ENCODE data around the gene TMEM212.

Gene TMEM212

DNA sequence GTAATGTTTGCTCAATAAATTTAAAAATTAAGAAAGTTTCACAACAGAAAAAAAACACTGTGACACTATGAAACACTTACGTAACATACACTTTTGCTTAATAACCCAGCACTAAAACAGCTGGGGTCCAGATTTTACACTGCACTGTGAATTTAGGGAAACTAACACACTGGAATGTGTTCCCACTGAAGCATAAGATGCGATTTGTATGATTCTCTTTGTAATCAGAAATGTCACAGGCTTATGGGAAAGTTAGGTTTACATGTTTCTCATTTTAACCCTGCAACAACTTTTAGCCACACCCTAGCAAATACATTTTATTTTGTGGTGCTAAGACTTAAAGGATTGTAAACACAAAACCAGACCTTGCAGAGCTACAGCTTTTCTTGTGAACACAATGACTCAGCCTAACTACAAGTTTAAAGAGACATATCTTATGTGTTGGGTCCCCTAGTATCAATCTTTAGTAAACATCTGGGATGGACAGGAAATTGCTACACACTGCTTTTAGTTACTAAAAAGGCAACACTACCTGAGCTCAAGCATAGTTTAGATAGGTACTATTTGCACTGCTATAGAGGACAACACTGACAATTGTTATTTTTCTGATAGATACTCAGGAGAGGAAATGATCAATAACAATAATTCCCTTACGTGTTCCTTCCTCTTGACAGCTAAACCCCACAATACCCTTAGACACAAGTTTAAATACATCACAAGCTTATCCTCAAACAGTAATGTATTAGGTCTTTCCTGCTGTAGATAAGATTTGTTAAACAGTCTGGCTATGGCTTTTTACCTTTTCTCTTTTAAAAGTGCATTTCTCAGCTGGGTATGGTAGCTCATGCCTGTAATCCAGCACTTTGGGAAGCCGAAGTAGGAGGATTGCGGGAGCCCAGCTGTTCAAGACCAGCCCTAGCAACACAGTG lies 36.7 kb upstream of the TMEM212 start:
- WGBS, 2 experiments (ENCODE audit: insufficient coverage in 2 of 2) = 83 to 94% methylated on average over 1 to 3 of the region's 5 CpGs
- Histone ChIP-seq H3K36me3 (ENCODE audit: control insufficient read depth, insufficient read depth, low read length) (no peaks in the 10 kb centered on the region), H3K4me3 (ENCODE audit: extremely low read depth, insufficient read depth, low read length, poor library complexity, severe bottlenecking) (no peak overlapping the region)

DNA sequence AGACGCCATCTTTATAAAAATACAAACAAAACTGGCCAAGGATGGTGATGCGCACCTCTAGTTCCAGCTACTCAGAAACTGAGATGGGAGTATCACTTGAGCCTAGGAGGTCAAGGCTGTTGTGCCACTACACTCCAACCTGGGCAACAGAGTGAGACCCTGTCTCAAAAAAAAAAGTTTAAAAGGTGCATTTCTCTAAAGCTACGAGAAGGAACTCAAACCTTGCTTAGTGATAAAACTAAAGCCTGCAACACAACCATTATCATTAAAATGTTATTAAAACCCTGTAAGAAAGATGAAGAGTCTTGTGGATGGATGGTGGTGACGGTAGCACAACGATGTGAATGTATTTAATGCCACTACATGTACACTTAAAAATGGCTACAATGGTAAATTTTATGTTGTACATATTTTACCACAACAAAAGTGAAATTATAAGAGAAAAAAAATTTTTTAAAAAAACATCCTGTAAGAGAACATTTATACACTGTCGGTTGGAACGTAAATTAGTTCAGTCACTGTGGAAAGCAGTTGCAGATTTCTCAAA lies 35.9 kb upstream of the TMEM212 start:
- H3K4me1 ChIP-seq (ENCODE audit: control insufficient read depth, insufficient read depth, low read length, poor library complexity, severe bottlenecking) = peaks cover 39% of the 10 kb centered on the region
- H3K9me3 ChIP-seq (ENCODE audit: control insufficient read depth, low read length) = no peaks in the 10 kb centered on the region
- H3K27ac ChIP-seq (ENCODE audit: low read depth, low read length, severe bottlenecking) = peak overlapping the region; percentile 85
- WGBS, 2 experiments (ENCODE audit: insufficient coverage in 2 of 2) = 100% methylated on average over 1 of the region's 7 CpGs
- H3K36me3 ChIP-seq (ENCODE audit: control insufficient read depth, insufficient read depth, low read length) = no peaks in the 10 kb centered on the region
- H3K4me3 ChIP-seq (ENCODE audit: extremely low read depth, insufficient read depth, low read length, poor library complexity, severe bottlenecking) = no peak overlapping the region

More for the DNA sequence above, 36.7 kb upstream of the TMEM212 start:
- peaks cover 32% of the 10 kb centered on the region for H3K4me1 ChIP-seq (ENCODE audit: control insufficient read depth, insufficient read depth, low read length, poor library complexity, severe bottlenecking)
- no peaks in the 10 kb centered on the region for H3K9me3 ChIP-seq (ENCODE audit: control insufficient read depth, low read length)
- H3K27ac ChIP-seq (ENCODE audit: low read depth, low read length, severe bottlenecking) = peak overlapping the region; percentile 85

DNA sequence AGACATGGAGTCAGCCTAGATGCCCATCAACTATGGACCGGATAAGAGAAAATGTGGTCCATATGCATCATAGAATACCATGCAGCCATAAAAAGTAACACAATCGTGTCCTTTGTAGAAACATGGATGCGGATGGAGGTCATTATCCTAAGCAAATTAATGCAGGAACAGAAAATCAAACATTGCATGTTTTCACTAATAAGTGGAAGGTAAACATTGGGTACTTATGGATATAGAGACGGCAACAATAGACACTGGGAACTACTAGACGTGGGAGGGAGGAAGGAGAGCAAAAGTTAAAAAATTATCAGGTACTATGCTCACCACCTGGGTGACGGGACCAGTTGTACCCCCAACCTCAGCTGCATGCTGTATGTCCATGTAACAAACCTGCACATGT lies 35.3 kb upstream of the TMEM212 start:
- H3K9me3 ChIP-seq (ENCODE audit: control insufficient read depth, low read length) = no peaks in the 10 kb centered on the region
- no peak overlapping the region for H3K4me3 ChIP-seq (ENCODE audit: extremely low read depth, insufficient read depth, low read length, poor library complexity, severe bottlenecking)
- H3K36me3 ChIP-seq (ENCODE audit: control insufficient read depth, insufficient read depth, low read length) = no peaks in the 10 kb centered on the region
- H3K4me1 ChIP-seq (ENCODE audit: control insufficient read depth, insufficient read depth, low read length, poor library complexity, severe bottlenecking) = peaks cover 39% of the 10 kb centered on the region
- no peak overlapping the region for H3K27ac ChIP-seq (ENCODE audit: low read depth, low read length, severe bottlenecking)
- 97% methylated on average over 6 of the region's 6 CpGs; no CpG with 5 or more reads in 1 of the 2 experiments for WGBS, 2 experiments (ENCODE audit: insufficient coverage in 2 of 2)

- 5 to 12% methylated on average over 6 to 10 of the region's 11 CpGs for WGBS, 2 experiments (ENCODE audit: insufficient coverage in 2 of 2)
- H3K4me1 ChIP-seq (ENCODE audit: control insufficient read depth, insufficient read depth, low read length, poor library complexity, severe bottlenecking) = peaks cover 37% of the 10 kb centered on the region
- H3K27ac ChIP-seq (ENCODE audit: low read depth, low read length, severe bottlenecking) = peak overlapping the region; percentile 73
Observed at GRCh38 chr3:171809611-171809860, 33.6 kb upstream of the TMEM212 start.

DNA sequence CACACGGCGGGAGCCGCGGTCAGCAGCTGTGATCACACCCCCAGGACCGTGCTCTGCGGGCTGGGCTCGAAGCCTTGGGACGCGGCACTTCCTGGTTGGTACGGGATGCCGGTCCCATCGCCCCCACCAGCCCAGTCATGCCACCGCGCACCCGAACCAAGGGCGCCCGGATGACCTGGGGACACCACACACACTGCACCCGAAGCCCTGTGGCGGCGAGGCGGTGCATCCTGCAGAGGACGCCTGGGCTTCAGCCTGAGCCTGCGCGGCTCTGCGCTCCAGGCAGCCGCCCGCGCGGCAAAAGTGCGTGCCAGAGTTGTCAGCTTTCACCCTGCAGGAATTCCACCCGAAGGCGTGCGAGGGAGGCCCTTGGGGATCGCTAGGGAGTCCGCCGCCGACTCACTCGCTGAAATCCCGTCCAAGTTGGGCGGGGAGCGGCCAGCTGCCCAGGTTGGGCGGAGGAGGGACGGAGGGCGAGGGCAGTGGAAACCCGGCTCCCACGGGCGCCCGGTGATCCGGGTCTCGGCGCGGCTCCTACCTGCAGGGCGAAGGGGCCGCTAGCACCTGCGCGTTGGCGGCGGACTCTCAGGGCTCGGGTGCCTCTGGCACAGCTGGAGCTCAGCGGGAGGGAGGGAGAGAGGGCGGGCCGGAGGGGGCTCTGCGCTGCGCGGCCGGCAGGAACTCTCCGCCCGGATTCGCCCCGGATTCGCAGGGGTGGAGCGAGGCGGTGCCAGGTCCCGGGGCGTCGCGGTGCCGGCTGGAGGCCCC lies 33.1 kb upstream of the TMEM212 start, which contains the start of gene PLD1:
TSS of gene PLD1 (minus strand) at position 623 of the 768 bp plus-strand sequence. CDS start 72,432 bp downstream, outside the sequence.
- H3K9me3 ChIP-seq (ENCODE audit: control insufficient read depth, low read length) = no peaks in the 10 kb centered on the region
- peaks cover 35% of the 10 kb centered on the region for H3K4me1 ChIP-seq (ENCODE audit: control insufficient read depth, insufficient read depth, low read length, poor library complexity, severe bottlenecking)

More at GRCh38 chr3:171809611-171809860, 33.6 kb upstream of the TMEM212 start:
- H3K4me3 ChIP-seq (ENCODE audit: extremely low read depth, insufficient read depth, low read length, poor library complexity, severe bottlenecking) = peak overlapping the region; percentile 71
- no peaks in the 10 kb centered on the region for H3K36me3 ChIP-seq (ENCODE audit: control insufficient read depth, insufficient read depth, low read length)
- no peaks in the 10 kb centered on the region for H3K9me3 ChIP-seq (ENCODE audit: control insufficient read depth, low read length)

GRCh38 chr3:171810629-171811294 lies 32.4 kb upstream of the TMEM212 start:
- peak overlapping the region; percentile 71 for H3K4me3 ChIP-seq (ENCODE audit: extremely low read depth, insufficient read depth, low read length, poor library complexity, severe bottlenecking)
- peaks cover 33% of the 10 kb centered on the region for H3K4me1 ChIP-seq (ENCODE audit: control insufficient read depth, insufficient read depth, low read length, poor library complexity, severe bottlenecking)
- peak overlapping the region; percentile 73 for H3K27ac ChIP-seq (ENCODE audit: low read depth, low read length, severe bottlenecking)
- H3K36me3 ChIP-seq (ENCODE audit: control insufficient read depth, insufficient read depth, low read length) = no peaks in the 10 kb centered on the region
- H3K9me3 ChIP-seq (ENCODE audit: control insufficient read depth, low read length) = no peaks in the 10 kb centered on the region
- WGBS, 2 experiments (ENCODE audit: insufficient coverage in 2 of 2) = 13 to 16% methylated on average over 16 of the region's 22 CpGs

More for the DNA sequence above, 33.1 kb upstream of the TMEM212 start, which contains the start of gene PLD1:
- H3K4me3 ChIP-seq (ENCODE audit: extremely low read depth, insufficient read depth, low read length, poor library complexity, severe bottlenecking) = peak within 1 kb of the TSS; percentile 71
- peak within 1 kb of the TSS; percentile 73 for H3K27ac ChIP-seq (ENCODE audit: low read depth, low read length, severe bottlenecking)
- 0 to 1% methylated on average over 52 to 64 of the region's 78 CpGs for WGBS, 2 experiments (ENCODE audit: insufficient coverage in 2 of 2)
- H3K36me3 ChIP-seq (ENCODE audit: control insufficient read depth, insufficient read depth, low read length) = no peaks in the 10 kb centered on the region

DNA sequence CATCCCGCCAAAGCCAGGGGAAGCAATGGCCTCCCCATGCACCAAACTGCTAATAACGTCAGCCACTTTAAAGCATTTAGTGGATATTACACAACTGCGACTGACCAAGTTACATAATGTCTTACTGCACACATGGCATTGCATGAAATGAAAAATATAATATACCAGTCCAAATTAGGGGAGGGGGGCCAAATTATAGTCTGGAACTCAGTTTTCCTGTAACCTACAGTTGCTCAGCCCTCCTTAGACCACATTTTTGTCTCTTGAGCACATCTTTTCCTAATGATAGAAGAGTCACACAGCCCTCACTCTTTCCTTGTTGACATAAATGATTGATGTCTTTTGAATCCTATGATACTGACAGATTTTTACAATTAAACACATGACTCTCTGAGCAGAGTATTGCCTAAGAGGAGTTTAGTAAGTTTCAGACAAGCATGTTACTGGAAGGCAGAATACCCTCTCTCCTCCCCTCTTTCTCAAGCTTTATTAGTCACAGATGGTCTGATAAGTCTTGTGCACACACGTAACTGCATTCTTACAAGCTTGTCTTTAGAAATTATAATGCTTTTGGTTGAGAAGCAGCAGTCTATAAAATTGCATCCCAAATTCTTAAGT lies 31.7 kb upstream of the TMEM212 start:
- whole genome bisulfite sequencing, 2 experiments (ENCODE audit: insufficient coverage in 2 of 2) = 100% methylated on average over 1 of the region's 4 CpGs
- Histone ChIP-seq H3K27ac (ENCODE audit: low read depth, low read length, severe bottlenecking) (peak overlapping the region; percentile 62), H3K9me3 (ENCODE audit: control insufficient read depth, low read length) (no peaks in the 10 kb centered on the region), H3K36me3 (ENCODE audit: control insufficient read depth, insufficient read depth, low read length) (no peaks in the 10 kb centered on the region), H3K4me3 (ENCODE audit: extremely low read depth, insufficient read depth, low read length, poor library complexity, severe bottlenecking) (peak overlapping the region; percentile 71), H3K4me1 (ENCODE audit: control insufficient read depth, insufficient read depth, low read length, poor library complexity, severe bottlenecking) (peaks cover 27% of the 10 kb centered on the region)

GRCh38 chr3:171811913-171812335 lies 31.2 kb upstream of the TMEM212 start:
- peak overlapping the region; percentile 62 for H3K27ac ChIP-seq (ENCODE audit: low read depth, low read length, severe bottlenecking)
- 94 to 97% methylated on average over 7 to 9 of the region's 9 CpGs for WGBS, 2 experiments (ENCODE audit: insufficient coverage in 2 of 2)

DNA sequence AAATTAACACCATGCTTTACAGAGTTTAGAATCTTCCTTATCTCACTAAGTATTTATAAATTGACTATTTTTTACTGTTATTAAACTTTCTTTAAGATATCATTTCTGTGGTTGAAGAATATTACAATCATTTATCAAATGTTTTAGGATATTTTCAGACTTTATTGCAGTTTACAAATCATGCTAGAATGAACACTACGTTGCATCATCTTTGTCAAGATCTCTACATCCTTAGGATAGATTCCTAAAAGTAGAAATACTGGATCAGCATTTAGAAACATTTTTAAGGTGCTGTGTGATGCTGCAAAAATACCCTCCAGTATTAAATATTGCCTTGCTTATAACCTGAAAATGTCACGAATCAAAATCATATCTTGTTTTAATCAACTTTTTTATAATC lies 30.3 kb upstream of the TMEM212 start:
- WGBS, 2 experiments (ENCODE audit: insufficient coverage in 2 of 2) = 80% methylated on average over 1 of the region's 2 CpGs; no CpG with 5 or more reads in 1 of the 2 experiments
- peaks cover 21% of the 10 kb centered on the region for H3K4me1 ChIP-seq (ENCODE audit: control insufficient read depth, insufficient read depth, low read length, poor library complexity, severe bottlenecking)
- no peaks in the 10 kb centered on the region for H3K36me3 ChIP-seq (ENCODE audit: control insufficient read depth, insufficient read depth, low read length)
- no peaks in the 10 kb centered on the region for H3K9me3 ChIP-seq (ENCODE audit: control insufficient read depth, low read length)
- H3K27ac ChIP-seq (ENCODE audit: low read depth, low read length, severe bottlenecking) = no peak overlapping the region
- no peak overlapping the region for H3K4me3 ChIP-seq (ENCODE audit: extremely low read depth, insufficient read depth, low read length, poor library complexity, severe bottlenecking)

More at GRCh38 chr3:171811913-171812335, 31.2 kb upstream of the TMEM212 start:
- Histone ChIP-seq H3K9me3 (ENCODE audit: control insufficient read depth, low read length) (no peaks in the 10 kb centered on the region), H3K4me3 (ENCODE audit: extremely low read depth, insufficient read depth, low read length, poor library complexity, severe bottlenecking) (no peak overlapping the region), H3K4me1 (ENCODE audit: control insufficient read depth, insufficient read depth, low read length, poor library complexity, severe bottlenecking) (peaks cover 21% of the 10 kb centered on the region), H3K36me3 (ENCODE audit: control insufficient read depth, insufficient read depth, low read length) (no peaks in the 10 kb centered on the region)
